HG02588 (cell line): ENCODE results near the gene PARD6G.

Experiments used
- ATAC-seq: cut with Tn5 transposase; IDR thresholded peaks from one replicate; pipeline ENCODE4 v1.9.1; 2021; ENCODE audit warnings: mild to moderate bottlenecking, moderate library complexity; ENCODE audit not compliant: unreplicated experiment

PARD6G gene

GRCh38 chr18:80154293-80154692 is 93.0 kb downstream of the PARD6G start:
- ATAC-seq, result peak; percentile 73

- no peak for ATAC-seq
Measured at GRCh38 chr18:80149667-80150066, 97.6 kb downstream of the PARD6G start.

GRCh38 chr18:80148326-80149199 is 98.8 kb downstream of the PARD6G start:
- ATAC-seq, result no peak

- peak; percentile 84 for ATAC-seq
Measured at GRCh38 chr18:80147418-80148325, 99.6 kb downstream of the PARD6G start.

- ATAC-seq, result peak; percentile 34
Measured at GRCh38 chr18:80147037-80147417, 100.3 kb downstream of the PARD6G start.

- ATAC-seq, result no peak
Measured at GRCh38 chr18:80145196-80145804, 102.0 kb downstream of the PARD6G start.

GRCh38 chr18:80143881-80144280 is 103.4 kb downstream of the PARD6G start:
- no peak for ATAC-seq

GRCh38 chr18:80140455-80140985 is 106.8 kb downstream of the PARD6G start:
- no peak for ATAC-seq

GRCh38 chr18:80137976-80138375 is 109.3 kb downstream of the PARD6G start:
- no peak for ATAC-seq

GRCh38 chr18:80137137-80137536 is 110.2 kb downstream of the PARD6G start:
- no peak for ATAC-seq

- no peak for ATAC-seq
Measured at GRCh38 chr18:80136679-80137078, 110.6 kb downstream of the PARD6G start.

GRCh38 chr18:80135136-80135535 is 112.2 kb downstream of the PARD6G start:
- no peak for ATAC-seq

GRCh38 chr18:80133124-80133523 is 114.2 kb downstream of the PARD6G start:
- no peak for ATAC-seq

- no peak for ATAC-seq
Measured at GRCh38 chr18:80132180-80132812, 115.0 kb downstream of the PARD6G start.

GRCh38 chr18:80130555-80130954 is 116.8 kb downstream of the PARD6G start:
- ATAC-seq, result no peak

GRCh38 chr18:80129672-80130367 is 117.5 kb downstream of the PARD6G start:
- no peak for ATAC-seq

GRCh38 chr18:80127635-80128034 is 119.7 kb downstream of the PARD6G start:
- ATAC-seq, result no peak

- no peak for ATAC-seq
Measured at GRCh38 chr18:80126797-80127196, 120.5 kb downstream of the PARD6G start.

- ATAC-seq, result no peak
Measured at GRCh38 chr18:80124131-80124530, 123.2 kb downstream of the PARD6G start.

- no peak for ATAC-seq
Measured at GRCh38 chr18:80120932-80121331, 126.4 kb downstream of the PARD6G start.
